ENCODE measurements around the gene IMMT. TPM values are rescaled to one million over a fixed set of nuclear protein-coding genes. Genes with fewer than 3 reads are reported as not detected.

Gene IMMT
- total and polyA plus RNA-seq, 2 donors = 50.5 to 62.6 TPM

- H3K4me1 ChIP-seq (ENCODE audit: insufficient read depth) = no peaks in the 10 kb centered on the region
- H3K27ac ChIP-seq (ENCODE audit: low read depth) = no peak overlapping the region
- no peak overlapping the region for H3K4me3 ChIP-seq (ENCODE audit: low read depth, low read length)
- no peak for DNase-seq (ENCODE audit: extremely low spot score)
- 63% methylated on average over 5 of the region's 5 CpGs for WGBS
- no peaks in the 10 kb centered on the region for H3K36me3 ChIP-seq (ENCODE audit: insufficient read depth)
These were observed 25.9 kb upstream of the IMMT start for GRCh38 chr2:86221066-86221684.

GRCh38 chr2:86219896-86220295 lies 24.6 kb upstream of the IMMT start:
- Histone ChIP-seq H3K27ac (ENCODE audit: low read depth) (no peak overlapping the region), H3K4me1 (ENCODE audit: insufficient read depth) (no peaks in the 10 kb centered on the region), H3K36me3 (ENCODE audit: insufficient read depth) (no peaks in the 10 kb centered on the region), H3K4me3 (ENCODE audit: low read depth, low read length) (no peak overlapping the region)
- 87% methylated on average over 5 of the region's 5 CpGs for WGBS
- DNase-seq (ENCODE audit: extremely low spot score) = no peak

- no peak for DNase-seq (ENCODE audit: extremely low spot score)
- H3K4me1 ChIP-seq (ENCODE audit: insufficient read depth) = no peaks in the 10 kb centered on the region
- no peak overlapping the region for H3K27ac ChIP-seq (ENCODE audit: low read depth)
- WGBS = 89% methylated on average over 4 of the region's 4 CpGs
- H3K36me3 ChIP-seq (ENCODE audit: insufficient read depth) = peaks cover 2% of the 10 kb centered on the region
- H3K4me3 ChIP-seq (ENCODE audit: low read depth, low read length) = no peak overlapping the region
These were observed 22.9 kb upstream of the IMMT start for GRCh38 chr2:86218124-86218523.

- Histone ChIP-seq H3K36me3 (ENCODE audit: insufficient read depth) (peaks cover 2% of the 10 kb centered on the region), H3K27ac (ENCODE audit: low read depth) (no peak overlapping the region), H3K4me3 (ENCODE audit: low read depth, low read length) (no peak overlapping the region), H3K4me1 (ENCODE audit: insufficient read depth) (no peaks in the 10 kb centered on the region)
- DNase-seq (ENCODE audit: extremely low spot score) = no peak
- 61% methylated on average over 13 of the region's 13 CpGs for WGBS
These were observed 21.6 kb upstream of the IMMT start for GRCh38 chr2:86216575-86217555.

GRCh38 chr2:86214503-86214832 lies 19.2 kb upstream of the IMMT start:
- H3K4me3 ChIP-seq (ENCODE audit: low read depth, low read length) = no peak overlapping the region
- DNase-seq (ENCODE audit: extremely low spot score) = no peak
- peaks cover 2% of the 10 kb centered on the region for H3K36me3 ChIP-seq (ENCODE audit: insufficient read depth)
- 78% methylated on average over 2 of the region's 2 CpGs for WGBS
- no peak overlapping the region for H3K27ac ChIP-seq (ENCODE audit: low read depth)
- H3K4me1 ChIP-seq (ENCODE audit: insufficient read depth) = no peaks in the 10 kb centered on the region

- Histone ChIP-seq H3K4me1 (ENCODE audit: insufficient read depth) (no peaks in the 10 kb centered on the region), H3K4me3 (ENCODE audit: low read depth, low read length) (no peak overlapping the region), H3K36me3 (ENCODE audit: insufficient read depth) (peaks cover 5% of the 10 kb centered on the region), H3K27ac (ENCODE audit: low read depth) (no peak overlapping the region)
- WGBS = 33% methylated on average over 4 of the region's 4 CpGs
- DNase-seq (ENCODE audit: extremely low spot score) = no peak
These were observed 18.6 kb upstream of the IMMT start for GRCh38 chr2:86213699-86214502.

GRCh38 chr2:86213056-86213455 lies 17.8 kb upstream of the IMMT start:
- Histone ChIP-seq H3K4me3 (ENCODE audit: low read depth, low read length) (no peak overlapping the region), H3K4me1 (ENCODE audit: insufficient read depth) (no peaks in the 10 kb centered on the region), H3K36me3 (ENCODE audit: insufficient read depth) (peaks cover 5% of the 10 kb centered on the region), H3K27ac (ENCODE audit: low read depth) (no peak overlapping the region)
- DNase-seq (ENCODE audit: extremely low spot score) = no peak
- 21% methylated on average over 1 of the region's 1 CpG for WGBS

- DNase-seq (ENCODE audit: extremely low spot score) = no peak
- H3K27ac ChIP-seq (ENCODE audit: low read depth) = no peak overlapping the region
- peaks cover 5% of the 10 kb centered on the region for H3K36me3 ChIP-seq (ENCODE audit: insufficient read depth)
- H3K4me3 ChIP-seq (ENCODE audit: low read depth, low read length) = no peak overlapping the region
- no peaks in the 10 kb centered on the region for H3K4me1 ChIP-seq (ENCODE audit: insufficient read depth)
- 70% methylated on average over 2 of the region's 2 CpGs for WGBS
These were observed 16.5 kb upstream of the IMMT start for GRCh38 chr2:86211796-86212188.

GRCh38 chr2:86211033-86211795 lies 16.0 kb upstream of the IMMT start:
- WGBS = 93% methylated on average over 2 of the region's 2 CpGs
- no peak overlapping the region for H3K27ac ChIP-seq (ENCODE audit: low read depth)

GRCh38 chr2:86204458-86204857 lies 9.2 kb upstream of the IMMT start:
- no peaks in the 10 kb centered on the region for H3K4me1 ChIP-seq (ENCODE audit: insufficient read depth)
- WGBS = 90% methylated on average over 7 of the region's 7 CpGs
- H3K4me3 ChIP-seq (ENCODE audit: low read depth, low read length) = no peak overlapping the region
- H3K36me3 ChIP-seq (ENCODE audit: insufficient read depth) = peaks cover 3% of the 10 kb centered on the region
- no peak for DNase-seq (ENCODE audit: extremely low spot score)
- H3K27ac ChIP-seq (ENCODE audit: low read depth) = no peak overlapping the region

More at GRCh38 chr2:86211033-86211795, 16.0 kb upstream of the IMMT start:
- H3K36me3 ChIP-seq (ENCODE audit: insufficient read depth) = peaks cover 5% of the 10 kb centered on the region
- H3K4me3 ChIP-seq (ENCODE audit: low read depth, low read length) = no peak overlapping the region
- no peak for DNase-seq (ENCODE audit: extremely low spot score)
- H3K4me1 ChIP-seq (ENCODE audit: insufficient read depth) = no peaks in the 10 kb centered on the region

GRCh38 chr2:86203614-86204013 lies 8.4 kb upstream of the IMMT start:
- Histone ChIP-seq H3K4me3 (ENCODE audit: low read depth, low read length) (no peak overlapping the region), H3K4me1 (ENCODE audit: insufficient read depth) (no peaks in the 10 kb centered on the region), H3K27ac (ENCODE audit: low read depth) (no peak overlapping the region), H3K36me3 (ENCODE audit: insufficient read depth) (no peaks in the 10 kb centered on the region)
- WGBS = 100% methylated on average over 1 of the region's 1 CpG
- DNase-seq (ENCODE audit: extremely low spot score) = no peak

GRCh38 chr2:86202702-86203101 lies 7.4 kb upstream of the IMMT start:
- Histone ChIP-seq H3K36me3 (ENCODE audit: insufficient read depth) (no peaks in the 10 kb centered on the region), H3K4me3 (ENCODE audit: low read depth, low read length) (no peak overlapping the region), H3K4me1 (ENCODE audit: insufficient read depth) (no peaks in the 10 kb centered on the region), H3K27ac (ENCODE audit: low read depth) (no peak overlapping the region)
- WGBS = 91% methylated on average over 9 of the region's 9 CpGs
- DNase-seq (ENCODE audit: extremely low spot score) = no peak

GRCh38 chr2:86202336-86202692 lies 7.1 kb upstream of the IMMT start:
- Histone ChIP-seq H3K36me3 (ENCODE audit: insufficient read depth) (no peaks in the 10 kb centered on the region), H3K27ac (ENCODE audit: low read depth) (no peak overlapping the region), H3K4me1 (ENCODE audit: insufficient read depth) (no peaks in the 10 kb centered on the region), H3K4me3 (ENCODE audit: low read depth, low read length) (no peak overlapping the region)
- no peak for DNase-seq (ENCODE audit: extremely low spot score)
- WGBS = 83% methylated on average over 2 of the region's 2 CpGs
